ENCODE data around the gene USP7. TPM values are rescaled to one million over a fixed set of nuclear protein-coding genes. Genes with fewer than 3 reads are reported as not detected.

The USP7 gene
- total and polyA plus RNA-seq, 7 experiments from 2014 or later = 8.9 to 261 (median 176) TPM

DNA sequence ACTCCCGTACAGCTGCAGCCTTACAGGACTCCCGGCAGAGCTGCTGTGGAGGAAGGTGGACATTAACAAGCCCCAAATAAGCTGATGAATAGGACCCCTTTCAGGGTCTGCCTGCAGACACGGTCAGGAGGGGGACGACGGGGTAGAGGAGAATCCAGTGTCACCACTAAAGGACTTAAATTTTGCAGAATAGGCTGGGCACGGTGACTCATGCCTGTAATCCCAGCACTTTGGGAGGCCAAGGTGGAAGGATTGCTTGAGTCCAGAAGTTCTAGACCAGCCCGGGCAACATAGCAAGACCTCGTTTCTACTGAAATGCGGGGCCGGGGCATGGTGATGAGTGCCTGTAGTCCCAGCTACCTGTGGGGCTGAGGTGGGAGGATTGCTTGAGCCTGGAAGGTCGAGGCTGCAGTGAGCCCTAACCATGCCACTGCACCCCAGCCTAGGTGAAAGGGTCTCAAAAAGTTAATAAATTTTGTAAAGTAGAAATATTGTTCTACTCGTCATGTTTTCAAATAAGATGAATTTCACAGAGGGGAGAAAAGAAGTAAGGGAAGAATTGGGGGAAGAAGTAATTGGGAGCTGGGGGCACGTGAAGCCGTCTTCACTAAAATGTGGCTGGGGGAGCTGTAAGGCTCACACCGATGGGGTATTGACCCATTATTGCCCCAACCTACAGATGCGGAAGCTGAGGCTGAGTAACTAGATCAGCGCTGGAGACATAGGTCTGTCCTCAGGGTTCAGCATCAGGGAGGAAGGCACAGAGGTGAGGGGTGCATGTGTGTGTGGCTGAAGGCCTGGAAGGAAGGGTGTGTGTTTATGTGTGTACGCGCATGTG, 76.9 kb downstream of the USP7 start:
- CTCF ChIA-PET = interaction anchor here (0.6 kb wide), 1 partner anchor 18 kb away, joined by 3 read pairs; the partner anchor contains the start of gene CARHSP1
- intact Hi-C loops (cut with micrococcal nuclease) = no loop called here

GRCh38 chr16:8885674-8886592, 77.8 kb downstream of the USP7 start:
- H3K4me3 Mint-ChIP-seq = peak overlapping the region in 2 of 10 donors; percentile 29 to 35
- ATAC-seq = no peak

More for the DNA sequence above, 76.9 kb downstream of the USP7 start:
- peaks cover 0 to 20% (median 0%) of the 10 kb centered on the region in 3 experiments for H3K36me3 ChIP-seq (ENCODE audit: control insufficient read depth in 2 of 3, insufficient read depth in 3 of 3, low read length in 3 of 3)
- no peak overlapping the region for H3K4me3 ChIP-seq (ENCODE audit: low read length)
- no peaks in the 10 kb centered on the region for H3K27me3 ChIP-seq (ENCODE audit: control insufficient read depth in 2 of 2, insufficient read depth in 2 of 2, low read length in 2 of 2)
- peaks cover 6 to 9% (median 8%) of the 10 kb centered on the region in 7 donors for H3K4me1 Mint-ChIP-seq
- H3K4me1 ChIP-seq (ENCODE audit: control insufficient read depth in 2 of 2, insufficient read depth in 2 of 2, low read length in 2 of 2) = no peaks in the 10 kb centered on the region
- peaks cover 0 to 10% (median 7%) of the 10 kb centered on the region in 5 donors for H3K27me3 Mint-ChIP-seq
- ATAC-seq (no peak), DNase-seq (no peak)
- H3K9me3 ChIP-seq (ENCODE audit: control insufficient read depth in 2 of 3, low read length in 3 of 3) = no peaks in the 10 kb centered on the region
- no peak overlapping the region for H3K27ac ChIP-seq (ENCODE audit: low read depth, low read length)
- no peak overlapping the region for H3K4me3 Mint-ChIP-seq
- H3K36me3 Mint-ChIP-seq = peaks cover 0 to 13% (median 9%) of the 10 kb centered on the region in 5 donors
- POLR2A ChIA-PET = no interaction called here
- H3K27ac Mint-ChIP-seq = peak overlapping the region in 4 of 9 donors; percentile 8 to 86 (median 56)
- H3K9me3 Mint-ChIP-seq = no peaks in the 10 kb centered on the region

DNA sequence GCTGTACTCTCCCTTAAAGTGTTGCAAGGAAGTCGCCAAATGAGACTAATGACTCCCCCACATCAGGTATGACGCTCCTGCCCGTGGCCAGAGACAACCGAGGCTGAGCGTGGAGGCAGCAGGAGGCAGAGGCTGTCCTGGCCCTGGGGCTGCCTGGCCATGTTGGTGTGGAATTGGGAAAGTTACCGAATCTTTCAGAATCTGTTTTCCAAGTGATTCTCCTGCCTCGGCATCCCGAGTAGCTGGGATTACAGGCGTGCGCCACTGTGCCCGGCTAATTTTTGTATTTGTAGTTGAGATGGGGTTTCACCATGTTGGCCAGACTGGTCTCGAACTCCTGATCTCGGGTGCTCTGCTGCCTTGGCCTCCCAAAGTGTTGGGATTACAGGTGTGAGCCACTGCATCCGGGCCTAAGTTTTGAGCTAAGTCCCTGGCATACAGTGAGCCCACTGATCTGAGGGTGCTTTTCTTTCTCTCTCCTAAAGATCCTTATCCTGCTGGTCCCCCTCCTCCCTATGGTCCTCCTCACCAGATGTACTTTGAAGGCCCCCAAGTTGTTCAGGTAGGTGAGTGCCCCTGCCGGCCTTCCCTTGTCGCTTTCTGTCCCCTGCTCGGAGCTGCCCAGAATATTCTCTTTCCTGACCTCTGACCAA, 80.9 kb downstream of the USP7 start:
- no peak for DNase-seq
- ATAC-seq = no peak
- no peak overlapping the region for H3K4me3 ChIP-seq (ENCODE audit: low read length)
- H3K27me3 Mint-ChIP-seq = peaks cover 0 to 10% (median 7%) of the 10 kb centered on the region in 5 donors
- CTCF ChIA-PET = interaction anchor here (0.6 to 1.4 kb wide), 4 partner anchors 27 to 221 kb away, joined by 3 read pairs; no protein-coding TSS in a partner anchor
- peaks cover 9 to 19% (median 12%) of the 10 kb centered on the region in 7 donors for H3K4me1 Mint-ChIP-seq
- intact Hi-C loops (cut with micrococcal nuclease) = no loop called here
- POLR2A ChIA-PET = no interaction called here
- no peaks in the 10 kb centered on the region for H3K4me1 ChIP-seq (ENCODE audit: control insufficient read depth in 2 of 2, insufficient read depth in 2 of 2, low read length in 2 of 2)
- no peaks in the 10 kb centered on the region for H3K9me3 ChIP-seq (ENCODE audit: control insufficient read depth in 2 of 3, low read length in 3 of 3)
- H3K27ac ChIP-seq (ENCODE audit: low read depth, low read length) = no peak overlapping the region
- H3K9me3 Mint-ChIP-seq = no peaks in the 10 kb centered on the region
- H3K27ac Mint-ChIP-seq = no peak overlapping the region
- no peaks in the 10 kb centered on the region for H3K27me3 ChIP-seq (ENCODE audit: control insufficient read depth in 2 of 2, insufficient read depth in 2 of 2, low read length in 2 of 2)
- H3K36me3 Mint-ChIP-seq = peaks cover 0 to 4% (median 0%) of the 10 kb centered on the region in 5 donors
- H3K36me3 ChIP-seq (ENCODE audit: control insufficient read depth in 2 of 3, insufficient read depth in 3 of 3, low read length in 3 of 3) = no peaks in the 10 kb centered on the region
- no peak overlapping the region for H3K4me3 Mint-ChIP-seq

More at GRCh38 chr16:8885674-8886592, 77.8 kb downstream of the USP7 start:
- Histone ChIP-seq H3K27ac (ENCODE audit: low read depth, low read length) (no peak overlapping the region), H3K4me3 (ENCODE audit: low read length) (no peak overlapping the region), H3K27me3 (ENCODE audit: control insufficient read depth in 2 of 2, insufficient read depth in 2 of 2, low read length in 2 of 2) (no peaks in the 10 kb centered on the region), H3K9me3 (ENCODE audit: control insufficient read depth in 2 of 3, low read length in 3 of 3) (no peaks in the 10 kb centered on the region), H3K36me3 (ENCODE audit: control insufficient read depth in 2 of 3, insufficient read depth in 3 of 3, low read length in 3 of 3) (peaks cover 0 to 11% (median 0%) of the 10 kb centered on the region in 3 experiments), H3K4me1 (ENCODE audit: control insufficient read depth in 2 of 2, insufficient read depth in 2 of 2, low read length in 2 of 2) (no peaks in the 10 kb centered on the region)
- CTCF ChIA-PET = no interaction called here
- DNase-seq = no peak
- POLR2A ChIA-PET = no interaction called here
- no peaks in the 10 kb centered on the region for H3K9me3 Mint-ChIP-seq
- peak overlapping the region in 6 of 9 donors; percentile 22 to 72 (median 43) for H3K27ac Mint-ChIP-seq
- intact Hi-C loops (cut with micrococcal nuclease) = no loop called here
- peaks cover 0 to 10% (median 7%) of the 10 kb centered on the region in 5 donors for H3K27me3 Mint-ChIP-seq
- H3K36me3 Mint-ChIP-seq = peaks cover 0 to 8% (median 0%) of the 10 kb centered on the region in 5 donors
- peaks cover 6 to 9% (median 8%) of the 10 kb centered on the region in 7 donors for H3K4me1 Mint-ChIP-seq

- Histone ChIP-seq H3K4me3 (ENCODE audit: low read length) (no peak within 1 kb of the TSS), H3K36me3 (ENCODE audit: control insufficient read depth in 2 of 3, insufficient read depth in 3 of 3, low read length in 3 of 3) (no peaks in the 10 kb centered on the region), H3K9me3 (ENCODE audit: control insufficient read depth in 2 of 3, low read length in 3 of 3) (no peaks in the 10 kb centered on the region), H3K4me1 (ENCODE audit: control insufficient read depth in 2 of 2, insufficient read depth in 2 of 2, low read length in 2 of 2) (no peaks in the 10 kb centered on the region), H3K27ac (ENCODE audit: low read depth, low read length) (no peak within 1 kb of the TSS), H3K27me3 (ENCODE audit: control insufficient read depth in 2 of 2, insufficient read depth in 2 of 2, low read length in 2 of 2) (no peaks in the 10 kb centered on the region)
- ChIA-PET CTCF (interaction anchor here (0.6 to 3.2 kb wide), 5 partner anchors 59 to 314 kb away, joined by 3 to 26 read pairs (median 3); no protein-coding TSS in a partner anchor), POLR2A (no interaction called here)
- Mint-ChIP-seq H3K9me3 (no peaks in the 10 kb centered on the region), H3K27me3 (peaks cover 0 to 10% (median 7%) of the 10 kb centered on the region in 5 donors), H3K27ac (peak within 1 kb of the TSS in 1 of 9 donors; percentile 25), H3K4me1 (peaks cover 9 to 18% (median 13%) of the 10 kb centered on the region in 7 donors), H3K4me3 (peak within 1 kb of the TSS in 1 of 10 donors; percentile 12), H3K36me3 (peaks cover 0 to under 1% (median 0%) of the 10 kb centered on the region in 5 donors)
- ATAC-seq (no peak), DNase-seq (no peak)
- intact Hi-C loops (cut with micrococcal nuclease) = no loop called here
Measured at GRCh38 chr16:8882041-8882617, 81.6 kb downstream of the USP7 start, which contains the start of gene LITAFD. Gene LITAFD, plus strand, starts transcription at chr16:8882351. Its CDS starts 2,005 bp downstream, at chr16:8884356.

DNA sequence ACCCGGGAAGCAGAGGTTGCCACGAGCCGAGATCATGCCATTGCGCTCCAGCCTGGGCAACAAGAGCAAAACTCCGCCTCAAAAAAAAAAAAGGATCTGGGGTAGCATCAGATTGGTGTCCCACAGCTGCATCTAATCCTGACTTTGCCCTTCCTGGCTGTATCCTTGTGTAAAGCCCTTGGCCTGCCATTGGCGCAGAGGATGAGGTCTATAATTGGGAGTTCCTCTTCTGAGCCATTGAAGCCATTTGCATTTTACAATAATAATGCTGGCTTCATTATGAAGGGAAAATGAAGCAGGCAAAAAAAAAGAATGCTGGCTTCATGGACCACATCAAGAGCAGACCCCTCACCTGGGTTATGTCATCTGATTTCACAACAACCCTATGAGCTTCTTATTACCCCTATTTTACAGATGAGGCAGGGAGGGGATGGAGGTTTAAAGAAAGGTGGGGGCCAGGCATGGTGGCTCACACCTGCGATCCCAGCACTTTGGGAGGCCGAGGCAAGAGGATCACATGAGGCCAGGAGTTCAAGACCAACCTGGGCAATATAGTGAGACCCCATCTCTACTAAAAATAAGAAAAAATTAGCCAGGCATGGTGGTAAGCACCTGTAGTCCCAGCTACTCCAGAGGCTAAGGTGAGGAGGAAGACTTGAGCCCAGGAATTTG, 82.7 kb downstream of the USP7 start:
- intact Hi-C loops (cut with micrococcal nuclease) = loop anchor here (1.0 to 2.0 kb wide), 7 partner anchors 12 to 314 kb away; partner anchors contain the start of genes CARHSP1 (in 1 of the 2), PMM2 (in 1 of the 2) and TMEM186 (in 1 of the 2)
- CTCF ChIA-PET = interaction anchor here (0.7 to 3.3 kb wide), 16 partner anchors 8 to 315 kb away, joined by 3 to 26 read pairs (median 5); partner anchors contain the start of genes CARHSP1, PMM2 and TMEM186
- Mint-ChIP-seq H3K36me3 (no peaks in the 10 kb centered on the region), H3K9me3 (no peaks in the 10 kb centered on the region), H3K27me3 (peaks cover 0 to 9% (median 7%) of the 10 kb centered on the region in 5 donors), H3K4me1 (peaks cover 7 to 18% (median 12%) of the 10 kb centered on the region in 7 donors), H3K4me3 (peak overlapping the region in 1 of 10 donors; percentile 12), H3K27ac (no peak overlapping the region)
- Histone ChIP-seq H3K36me3 (ENCODE audit: control insufficient read depth in 2 of 3, insufficient read depth in 3 of 3, low read length in 3 of 3) (no peaks in the 10 kb centered on the region), H3K4me3 (ENCODE audit: low read length) (no peak overlapping the region), H3K27ac (ENCODE audit: low read depth, low read length) (no peak overlapping the region), H3K27me3 (ENCODE audit: control insufficient read depth in 2 of 2, insufficient read depth in 2 of 2, low read length in 2 of 2) (no peaks in the 10 kb centered on the region), H3K9me3 (ENCODE audit: control insufficient read depth in 2 of 3, low read length in 3 of 3) (no peaks in the 10 kb centered on the region), H3K4me1 (ENCODE audit: control insufficient read depth in 2 of 2, insufficient read depth in 2 of 2, low read length in 2 of 2) (no peaks in the 10 kb centered on the region)
- DNase-seq (no peak), ATAC-seq (no peak)
- POLR2A ChIA-PET = interaction anchor here (0.6 to 1.0 kb wide), 2 partner anchors 10 to 84 kb away, joined by 3 read pairs; partner anchors contain the start of genes PMM2 and TMEM186
